WTC11 (cell line): Measurements from ENCODE around the gene UNG. TPM values are rescaled to one million over a fixed set of nuclear protein-coding genes. Genes with fewer than 3 reads are reported as not detected.
"Not testable (repeated sequence)": the region's sequence is repeated elsewhere in the genome, so short reads cannot be mapped to it uniquely, and the experiment has no call there.

Experiments
- ATAC-seq: fragments of 200-7000 bp; cut with Tn5 transposase; 2 replicates; pipeline ENCODE4 v1.10.0; 2021; ENCODE audit warnings: mild to moderate bottlenecking, moderate library complexity
- CTCF ChIA-PET: fragments of 300-600 bp; sonication (Branson Sonifier 250); formaldehyde crosslinking; loops from one replicate; lab custom pipeline; 2021; ENCODE audit warnings: antibody characterized with exemption; lab: Charles Lee
- POLR2A ChIA-PET: fragments of 350-600 bp; sonication (Branson Sonifier 250); formaldehyde crosslinking; loops from one replicate; lab custom pipeline; 2021; ENCODE audit warnings: antibody characterized with exemption; lab: Charles Lee
- DNase-seq: peaks from one replicate; pipeline ENCODE4 v3.0.0; 2021; ENCODE audit warnings: low spot score
- H3K27ac Mint-ChIP-seq: 2 replicates; pipeline ENCODE4 v1.8.0; 2021; ENCODE audit warnings: mixed read lengths
- H3K27me3 Mint-ChIP-seq: 2 replicates; pipeline ENCODE4 v1.8.0; 2021; ENCODE audit warnings: low read depth, mild to moderate bottlenecking, moderate library complexity, mixed read lengths
- H3K36me3 Mint-ChIP-seq: 2 replicates; pipeline ENCODE4 v1.8.0; 2021; ENCODE audit warnings: mixed read lengths
- H3K4me1 Mint-ChIP-seq: 2 replicates; pipeline ENCODE4 v1.8.0; 2022; ENCODE audit warnings: mixed read lengths
- H3K4me3 Mint-ChIP-seq: 2 replicates; pipeline ENCODE4 v1.8.0; 2021; ENCODE audit warnings: mild to moderate bottlenecking, moderate library complexity, mixed read lengths
- H3K9me3 Mint-ChIP-seq: 2 replicates; pipeline ENCODE4 v1.8.0; 2021; ENCODE audit warnings: mixed read lengths
- AFF4 ChIP-seq: sonication (generic); formaldehyde crosslinking; IDR thresholded peaks from 2 replicates; pipeline ENCODE4 v1.8.1; 2023; ENCODE audit warnings: mild to moderate bottlenecking, missing genetic modification reagents, borderline replicate concordance
- ESRRA ChIP-seq: sonication (generic); formaldehyde crosslinking; IDR thresholded peaks from 2 replicates; pipeline ENCODE4 v1.8.1; 2022; ENCODE audit warnings: mild to moderate bottlenecking, missing genetic modification reagents, borderline replicate concordance
- FOXK1 ChIP-seq: sonication (generic); formaldehyde crosslinking; IDR thresholded peaks from 2 replicates; pipeline ENCODE4 v1.8.0; 2022; ENCODE audit warnings: mild to moderate bottlenecking, moderate library complexity, missing genetic modification reagents
- FOXP4 ChIP-seq: sonication (generic); formaldehyde crosslinking; IDR thresholded peaks from 2 replicates; pipeline ENCODE4 v1.8.0; 2022; ENCODE audit warnings: mild to moderate bottlenecking, missing genetic modification reagents
- HMGXB4 ChIP-seq: sonication (generic); formaldehyde crosslinking; IDR thresholded peaks from 2 replicates; pipeline ENCODE4 v1.8.1; 2023; ENCODE audit warnings: mild to moderate bottlenecking, moderate library complexity, missing genetic modification reagents
- IRF1 ChIP-seq: sonication (generic); formaldehyde crosslinking; IDR thresholded peaks from 2 replicates; pipeline ENCODE4 v1.8.0; 2023; ENCODE audit warnings: missing genetic modification reagents
- NFATC4 ChIP-seq: fragments of 250-450 bp; sonication (Bioruptor Pico); IDR thresholded peaks from 2 replicates; pipeline ENCODE4 v1.9.0; 2021; ENCODE audit warnings: mild to moderate bottlenecking
- NFE2L1 ChIP-seq: sonication (generic); formaldehyde crosslinking; IDR thresholded peaks from 2 replicates; pipeline ENCODE4 v1.8.1; 2023; ENCODE audit warnings: missing genetic modification reagents
- PRRX2 ChIP-seq: fragments of 250-450 bp; sonication (Bioruptor Pico); IDR thresholded peaks from 2 replicates; pipeline ENCODE4 v1.8.0; 2021; ENCODE audit warnings: mild to moderate bottlenecking
- SMAD3 ChIP-seq: sonication (generic); formaldehyde crosslinking; IDR thresholded peaks from 2 replicates; pipeline ENCODE4 v1.8.0; 2022; ENCODE audit warnings: missing genetic modification reagents, mild to moderate bottlenecking, borderline replicate concordance
- SOX15 ChIP-seq: fragments of 250-450 bp; sonication (Bioruptor Pico); IDR thresholded peaks from 2 replicates; pipeline ENCODE4 v1.9.0; 2021; ENCODE audit warnings: mild to moderate bottlenecking
- ZNF512 ChIP-seq: sonication (generic); formaldehyde crosslinking; IDR thresholded peaks from 2 replicates; pipeline ENCODE4 v1.8.1; 2022; ENCODE audit warnings: missing genetic modification reagents, borderline replicate concordance
- total RNA-seq: library from RNA; stranded (reverse); gene quantifications from 3 replicates; pipeline ENCODE4 v1.2.3, GENCODE V29; 2021

Gene UNG
- total RNA-seq, 1 experiment from 2014 or later: 127 TPM

GRCh38 chr12:109053382-109054123 is 43.8 kb upstream of the UNG start:
- ATAC-seq: no peak
- Mint-ChIP-seq H3K4me3 (peak overlapping the region; percentile 91), H3K36me3 (no peaks in the 10 kb centered on the region), H3K4me1 (peaks cover 10% of the 10 kb centered on the region), H3K27ac (no peak overlapping the region), H3K27me3 (no peaks in the 10 kb centered on the region), H3K9me3 (no peaks in the 10 kb centered on the region)
- POLR2A ChIA-PET: no interaction called here
- DNase-seq: no peak
- TF ChIP-seq PRRX2 (CRISPR knock-in tag) (no peak), NFE2L1 (CRISPR knock-in tag) (no peak), FOXP4 (CRISPR knock-in tag) (no peak), ZNF512 (CRISPR knock-in tag) (no peak), IRF1 (no peak), ESRRA (CRISPR knock-in tag) (no peak)
- CTCF ChIA-PET: interaction anchor here (2.3 kb wide), 1 partner anchor 16 kb away, joined by 6 read pairs; no protein-coding TSS in a partner anchor

GRCh38 chr12:109054124-109054513 is 43.3 kb upstream of the UNG start:
- DNase-seq, ATAC-seq, H3K27me3 Mint-ChIP-seq, H3K27ac Mint-ChIP-seq, H3K9me3 Mint-ChIP-seq, POLR2A ChIA-PET, H3K36me3 Mint-ChIP-seq: not testable (repeated sequence)
- H3K4me3 Mint-ChIP-seq: peak overlapping the region; percentile 91
- peaks cover 10% of the 10 kb centered on the region for H3K4me1 Mint-ChIP-seq
- CTCF ChIA-PET: interaction anchor here (2.3 kb wide), 1 partner anchor 15 kb away, joined by 6 read pairs; no protein-coding TSS in a partner anchor

GRCh38 chr12:109054520-109054919 is 42.9 kb upstream of the UNG start:
- DNase-seq: no peak
- H3K4me3 Mint-ChIP-seq: no peak overlapping the region
- H3K27me3 Mint-ChIP-seq: no peaks in the 10 kb centered on the region
- H3K36me3 Mint-ChIP-seq: no peaks in the 10 kb centered on the region
- ATAC-seq: no peak
- peaks cover 10% of the 10 kb centered on the region for H3K4me1 Mint-ChIP-seq
- no peak overlapping the region for H3K27ac Mint-ChIP-seq
- TF ChIP-seq HMGXB4 (CRISPR knock-in tag) (no peak), NFATC4 (CRISPR knock-in tag) (no peak), FOXK1 (CRISPR knock-in tag) (no peak), SMAD3 (CRISPR knock-in tag) (no peak), SOX15 (no peak), AFF4 (CRISPR knock-in tag) (no peak)
- TF ChIP-seq, all 79 proteins: peak for 0
- ChIA-PET POLR2A (no interaction called here), CTCF (interaction anchor here (2.3 kb wide), 1 partner anchor 15 kb away, joined by 6 read pairs; no protein-coding TSS in a partner anchor)
- H3K9me3 Mint-ChIP-seq: no peaks in the 10 kb centered on the region
